ENCODE measurements around the gene NETO2. TPM values are rescaled to one million over a fixed set of nuclear protein-coding genes. Genes with fewer than 3 reads are reported as not detected.
"Not testable (repeated sequence)": the region's sequence is repeated elsewhere in the genome, so short reads cannot be mapped to it uniquely, and the experiment has no call there.

Gene NETO2
- total and polyA plus RNA-seq, 9 of the 15 experiments (the other 6 are each of a cell fraction or from before 2014, with no cell fraction given), result 4.1 to 37.0 (median 22.2) TPM

GRCh38 chr16:47182318-47182717 lies 38.6 kb upstream of the NETO2 start (continued):
- no peak for TF ChIP-seq ZBTB43 (CRISPR knock-in tag; IDR thresholded peaks at IDR 0.05)
- no peak for TF ChIP-seq BCOR (IDR thresholded peaks at IDR 0.05)
- no peak for TF ChIP-seq YBX1 (IDR thresholded peaks at IDR 0.05)
- no peak for TF ChIP-seq NBN (IDR thresholded peaks at IDR 0.05; ENCODE audit: low read depth)
- no peak for TF ChIP-seq TCF7L2 (IDR thresholded peaks at IDR 0.05; ENCODE audit: low read depth, low read length)
- no peak for TF ChIP-seq ZC3H11A (IDR thresholded peaks at IDR 0.05; ENCODE audit: low read depth, low read length)
- TF ChIP-seq CREB1 (IDR thresholded peaks at IDR 0.05), result no peak
- no peak for TF ChIP-seq CREB1 (CRISPR knock-in tag; IDR thresholded peaks at IDR 0.05)
- TF ChIP-seq PTBP1 (IDR thresholded peaks at IDR 0.05; ENCODE audit: low read depth, low read length), result no peak

- H3K27ac ChIP-seq (ENCODE audit: extremely low read depth, low read depth, low read length); POLR2A ChIA-PET; H2AFZ ChIP-seq (ENCODE audit: low read depth, low read length); BruUV-seq (replicated peaks); H3K9me3 ChIP-seq (replicated peaks; ENCODE audit: control insufficient read depth, insufficient read depth, low read depth, low read length); H3K79me2 ChIP-seq (ENCODE audit: control insufficient read depth, insufficient read depth, low read length); H3K9me1 ChIP-seq (ENCODE audit: control insufficient read depth, insufficient read depth, low read length); H4K20me1 ChIP-seq (replicated peaks; ENCODE audit: control insufficient read depth, insufficient read depth, low read length); in situ Hi-C loops (cut with MboI); H3K9ac ChIP-seq (ENCODE audit: insufficient read depth in 1 of 2, low read depth in 2 of 2, low read length in 2 of 2); H3K4me2 ChIP-seq (ENCODE audit: insufficient read depth, low read length); CTCF ChIA-PET (ENCODE audit: low intra/inter-chr PET ratio); H3K4me1 ChIP-seq (replicated peaks in 1 of 2; ENCODE audit: control insufficient read depth in 2 of 2, insufficient read depth in 2 of 2, low read length in 2 of 2); H3K4me3 ChIP-seq; FAIRE-seq; H3K27me3 ChIP-seq (ENCODE audit: control insufficient read depth in 2 of 2, insufficient read depth in 2 of 2, low read length in 2 of 2); intact Hi-C loops (cut with micrococcal nuclease); H3K36me3 ChIP-seq (ENCODE audit: control insufficient read depth, insufficient read depth, low read length); ATAC-seq; DNase-seq (ENCODE audit: extremely low read depth in 1 of 4, low spot score in 3 of 4); TF ChIP-seq ZNF740 (CRISPR knock-in tag; IDR thresholded peaks at IDR 0.05): not testable (repeated sequence)
- WGBS (ENCODE audit: insufficient coverage, low coverage, missing lambda C conversion rate), result 93% methylated on average over 6 of the region's 31 CpGs
- peak in 1 of 2 experiments; percentile 46; a peak in 1 of 4 replicates for TF ChIP-seq ZNF740 (tag; IDR thresholded peaks at IDR 0.05)
Measured at GRCh38 chr16:47181066-47181465, 37.3 kb upstream of the NETO2 start.
